ENCODE data around the gene MKKS. TPM values are rescaled to one million over a fixed set of nuclear protein-coding genes. Genes with fewer than 3 reads are reported as not detected.

The MKKS gene
- total RNA-seq, 4 donors from 2014 or later, result 5.9 to 13.0 (median 9.8) TPM

GRCh38 chr20:10449270-10449669 lies 15.2 kb upstream of the MKKS start:
- no peak overlapping the region for H3K4me3 ChIP-seq (ENCODE audit: low read depth, poor library complexity, severe bottlenecking)
- intact Hi-C loops (cut with DNase I; ENCODE audit: low total_unique reads), result no loop called here
- DNase-seq (ENCODE audit: low spot score in 2 of 2), result no peak
- no peak for TF ChIP-seq POLR2A (IDR thresholded peaks at IDR 0.05)
- TF ChIP-seq, protein P1, sequence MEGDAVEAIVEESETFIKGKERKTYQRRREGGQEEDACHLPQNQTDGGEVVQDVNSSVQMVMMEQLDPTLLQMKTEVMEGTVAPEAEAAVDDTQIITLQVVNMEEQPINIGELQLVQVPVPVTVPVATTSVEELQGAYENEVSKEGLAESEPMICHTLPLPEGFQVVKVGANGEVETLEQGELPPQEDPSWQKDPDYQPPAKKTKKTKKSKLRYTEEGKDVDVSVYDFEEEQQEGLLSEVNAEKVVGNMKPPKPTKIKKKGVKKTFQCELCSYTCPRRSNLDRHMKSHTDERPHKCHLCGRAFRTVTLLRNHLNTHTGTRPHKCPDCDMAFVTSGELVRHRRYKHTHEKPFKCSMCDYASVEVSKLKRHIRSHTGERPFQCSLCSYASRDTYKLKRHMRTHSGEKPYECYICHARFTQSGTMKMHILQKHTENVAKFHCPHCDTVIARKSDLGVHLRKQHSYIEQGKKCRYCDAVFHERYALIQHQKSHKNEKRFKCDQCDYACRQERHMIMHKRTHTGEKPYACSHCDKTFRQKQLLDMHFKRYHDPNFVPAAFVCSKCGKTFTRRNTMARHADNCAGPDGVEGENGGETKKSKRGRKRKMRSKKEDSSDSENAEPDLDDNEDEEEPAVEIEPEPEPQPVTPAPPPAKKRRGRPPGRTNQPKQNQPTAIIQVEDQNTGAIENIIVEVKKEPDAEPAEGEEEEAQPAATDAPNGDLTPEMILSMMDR (IDR thresholded peaks at IDR 0.05), result no peak
- 80 to 85% methylated on average over 2 of the region's 2 CpGs for WGBS, 2 donors

- no peak overlapping the region for H3K4me3 ChIP-seq (ENCODE audit: low read depth, poor library complexity, severe bottlenecking)
- intact Hi-C loops (cut with DNase I; ENCODE audit: low total_unique reads), result no loop called here
- no peak for TF ChIP-seq POLR2A (IDR thresholded peaks at IDR 0.05)
- TF ChIP-seq, protein P1 (IDR thresholded peaks at IDR 0.05), result no peak
- no peak for DNase-seq (ENCODE audit: low spot score in 2 of 2)
- 95% methylated on average over 6 of the region's 6 CpGs for WGBS, 2 donors
Observed at GRCh38 chr20:10448270-10449156, 14.5 kb upstream of the MKKS start.

GRCh38 chr20:10447028-10447427 lies 13.0 kb upstream of the MKKS start:
- DNase-seq (ENCODE audit: low spot score in 2 of 2), result no peak
- no peak overlapping the region for H3K4me3 ChIP-seq (ENCODE audit: low read depth, poor library complexity, severe bottlenecking)
- TF ChIP-seq, protein P1 (IDR thresholded peaks at IDR 0.05), result no peak
- no peak for TF ChIP-seq POLR2A (IDR thresholded peaks at IDR 0.05)
- intact Hi-C loops (cut with DNase I; ENCODE audit: low total_unique reads), result no loop called here
- 27 to 31% methylated on average over 3 of the region's 3 CpGs for WGBS, 2 donors

GRCh38 chr20:10445758-10446157 lies 11.7 kb upstream of the MKKS start:
- intact Hi-C loops (cut with DNase I; ENCODE audit: low total_unique reads), result no loop called here
- DNase-seq (ENCODE audit: low spot score in 2 of 2), result no peak
- H3K4me3 ChIP-seq (ENCODE audit: low read depth, poor library complexity, severe bottlenecking), result no peak overlapping the region
- TF ChIP-seq, protein P1 (IDR thresholded peaks at IDR 0.05), result no peak
- no peak for TF ChIP-seq POLR2A (IDR thresholded peaks at IDR 0.05)
- WGBS, 2 donors, result 94% methylated on average over 4 of the region's 4 CpGs

DNA sequence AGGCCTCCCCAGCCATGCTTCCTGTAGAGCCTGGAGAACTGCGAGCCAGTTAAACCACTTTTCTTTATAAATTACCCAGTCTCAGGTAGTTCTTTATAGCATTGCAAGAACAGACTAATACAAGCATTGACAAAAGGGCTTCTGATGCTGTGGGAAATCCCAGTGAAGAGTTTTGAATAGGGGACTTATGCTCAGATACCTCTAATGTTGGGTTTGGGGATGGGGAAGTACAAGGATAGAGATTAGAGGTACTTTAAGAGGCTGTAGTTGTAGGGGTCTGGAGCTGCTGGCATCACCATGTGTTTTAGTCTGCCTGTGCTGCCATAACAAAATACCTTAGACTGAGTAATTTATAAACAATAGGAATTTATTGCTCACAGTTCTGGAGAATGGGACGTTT lies 9.9 kb upstream of the MKKS start:
- 86 to 87% methylated on average over 2 of the region's 2 CpGs for WGBS, 2 donors
- no peak overlapping the region for H3K4me3 ChIP-seq (ENCODE audit: low read depth, poor library complexity, severe bottlenecking)
- DNase-seq (ENCODE audit: low spot score in 2 of 2), result no peak
- intact Hi-C loops (cut with DNase I; ENCODE audit: low total_unique reads), result no loop called here
- no peak for TF ChIP-seq POLR2A (IDR thresholded peaks at IDR 0.05)
- TF ChIP-seq, protein P1 (IDR thresholded peaks at IDR 0.05), result no peak
